LNCAP (cell line): ENCODE results near the gene SYNJ2.

ENCODE experiments used
- TF ChIP-seq, protein P1 (sequence below): fragments of 450-650 bp; IDR thresholded peaks from 2 replicates; pipeline ENCODE4 v1.5.1; 2017; ENCODE audit warnings: mild to moderate bottlenecking

The SYNJ2 gene

DNA sequence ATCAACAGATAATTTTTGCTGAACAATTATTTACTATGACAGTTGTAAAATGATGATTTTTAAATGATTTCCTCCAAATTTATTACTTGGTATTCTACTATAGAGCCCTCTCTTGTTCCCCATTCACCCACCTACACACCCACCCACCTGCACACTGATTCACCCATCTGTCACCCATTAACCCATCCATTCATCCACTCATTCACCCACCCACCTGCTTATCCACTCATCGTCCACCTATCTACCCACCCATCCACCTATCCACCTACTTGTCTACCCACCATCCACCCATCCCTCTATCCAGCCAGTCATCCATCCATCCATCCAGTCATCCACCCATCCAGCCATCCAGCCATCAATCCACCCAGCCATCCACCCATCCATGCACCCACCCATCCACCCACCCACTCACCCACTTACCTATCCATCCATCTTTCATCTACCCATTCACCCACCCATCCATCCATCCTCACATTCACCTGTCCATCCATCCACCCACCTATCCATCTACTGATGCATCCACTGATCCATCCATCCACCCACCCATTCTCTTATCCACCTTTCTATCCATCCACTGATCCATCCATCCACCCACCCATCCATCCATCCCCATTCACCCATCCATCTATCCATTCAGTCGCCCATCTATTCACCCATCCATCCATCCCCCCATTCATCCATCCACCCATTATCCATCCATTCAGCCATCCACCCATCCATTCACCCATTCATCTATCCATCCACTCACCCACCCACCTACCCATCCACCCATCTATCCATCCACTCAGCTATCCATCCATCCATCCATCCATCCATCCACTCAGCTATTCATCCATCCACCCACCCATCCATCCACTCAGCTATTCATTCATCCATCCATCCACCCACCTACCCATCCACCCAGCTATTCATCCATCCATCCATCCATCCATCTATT is 72.0 kb downstream of the SYNJ2 start:
- TF ChIP-seq, protein P1, sequence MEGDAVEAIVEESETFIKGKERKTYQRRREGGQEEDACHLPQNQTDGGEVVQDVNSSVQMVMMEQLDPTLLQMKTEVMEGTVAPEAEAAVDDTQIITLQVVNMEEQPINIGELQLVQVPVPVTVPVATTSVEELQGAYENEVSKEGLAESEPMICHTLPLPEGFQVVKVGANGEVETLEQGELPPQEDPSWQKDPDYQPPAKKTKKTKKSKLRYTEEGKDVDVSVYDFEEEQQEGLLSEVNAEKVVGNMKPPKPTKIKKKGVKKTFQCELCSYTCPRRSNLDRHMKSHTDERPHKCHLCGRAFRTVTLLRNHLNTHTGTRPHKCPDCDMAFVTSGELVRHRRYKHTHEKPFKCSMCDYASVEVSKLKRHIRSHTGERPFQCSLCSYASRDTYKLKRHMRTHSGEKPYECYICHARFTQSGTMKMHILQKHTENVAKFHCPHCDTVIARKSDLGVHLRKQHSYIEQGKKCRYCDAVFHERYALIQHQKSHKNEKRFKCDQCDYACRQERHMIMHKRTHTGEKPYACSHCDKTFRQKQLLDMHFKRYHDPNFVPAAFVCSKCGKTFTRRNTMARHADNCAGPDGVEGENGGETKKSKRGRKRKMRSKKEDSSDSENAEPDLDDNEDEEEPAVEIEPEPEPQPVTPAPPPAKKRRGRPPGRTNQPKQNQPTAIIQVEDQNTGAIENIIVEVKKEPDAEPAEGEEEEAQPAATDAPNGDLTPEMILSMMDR = no peak

DNA sequence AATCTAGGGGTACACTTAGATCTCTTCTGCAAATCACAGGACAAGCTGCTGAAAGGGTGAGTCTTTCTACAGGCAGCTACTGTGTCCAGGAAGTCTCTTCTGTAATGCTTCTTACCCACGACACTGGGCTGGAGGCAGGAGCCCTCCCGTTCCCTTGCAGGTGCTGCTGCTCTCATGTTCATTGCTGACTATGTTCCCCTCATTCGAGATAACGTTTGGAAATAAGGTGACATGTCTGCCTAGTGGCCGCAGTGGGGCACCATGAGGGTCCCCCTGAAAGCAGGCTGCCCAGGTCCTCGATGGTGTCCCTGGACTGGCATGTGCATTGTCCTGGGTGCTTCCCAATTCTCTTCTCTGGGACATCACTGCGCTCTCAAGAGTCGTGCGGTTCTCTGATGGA is 74.7 kb downstream of the SYNJ2 start:
- TF ChIP-seq, protein P1 = no peak

DNA sequence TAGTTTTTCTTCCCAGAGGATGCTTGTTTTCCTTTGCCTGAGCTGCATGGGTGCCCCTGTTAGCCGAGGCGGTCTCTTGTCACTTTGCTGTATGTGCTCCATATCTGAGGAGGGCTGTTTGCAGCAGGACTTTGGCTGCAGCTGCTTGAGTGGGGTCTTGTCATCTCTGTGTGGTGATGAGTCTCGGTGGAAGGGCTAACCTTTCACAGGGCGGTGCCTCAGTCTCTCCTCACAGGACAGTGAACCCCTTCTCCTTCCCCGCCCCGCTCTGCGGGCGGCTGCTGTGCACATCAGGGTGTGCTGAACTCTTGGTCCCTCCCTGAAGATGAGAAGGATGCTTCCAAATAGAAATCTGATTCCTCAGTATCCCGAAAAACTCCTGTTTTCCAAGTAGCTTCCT is 75.1 kb downstream of the SYNJ2 start:
- TF ChIP-seq, protein P1 = no peak

DNA sequence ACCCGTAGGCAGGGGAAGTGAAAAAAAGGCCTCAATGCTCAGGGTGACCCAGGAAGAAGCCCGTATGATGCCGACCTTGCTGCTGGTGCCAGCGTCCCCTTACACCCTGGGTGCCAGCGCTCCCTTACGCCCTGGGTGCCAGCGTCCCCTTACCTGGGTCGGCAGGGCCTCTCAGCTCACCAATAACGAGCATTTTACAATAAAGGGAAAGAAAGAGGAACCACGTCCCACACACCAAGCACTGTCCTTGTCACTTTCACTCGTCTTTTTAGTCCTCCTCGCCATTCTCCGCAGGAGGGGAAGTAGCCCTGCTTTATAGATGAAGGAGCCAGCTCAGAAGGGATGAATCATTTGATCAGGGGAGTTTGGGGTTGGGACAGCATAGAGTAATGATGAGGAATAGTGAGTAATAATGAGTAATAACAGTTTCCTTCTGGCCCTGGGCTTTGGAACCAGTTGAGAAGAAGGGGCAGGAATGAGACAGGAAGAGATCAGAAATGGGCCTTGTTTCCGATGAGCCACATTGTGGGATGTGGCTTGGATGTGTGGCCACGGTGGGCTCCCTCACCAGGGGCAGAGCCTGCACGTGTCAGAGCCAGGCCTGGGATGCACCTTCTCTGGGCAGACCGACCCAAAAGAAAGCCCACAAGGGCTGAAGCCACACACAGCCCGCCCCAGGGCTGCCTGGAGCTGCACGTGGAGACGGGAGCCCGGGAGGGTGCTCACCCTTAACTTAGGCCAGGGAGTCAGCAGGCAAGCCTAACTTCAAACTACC is 75.7 kb downstream of the SYNJ2 start:
- TF ChIP-seq, protein P1 = no peak

DNA sequence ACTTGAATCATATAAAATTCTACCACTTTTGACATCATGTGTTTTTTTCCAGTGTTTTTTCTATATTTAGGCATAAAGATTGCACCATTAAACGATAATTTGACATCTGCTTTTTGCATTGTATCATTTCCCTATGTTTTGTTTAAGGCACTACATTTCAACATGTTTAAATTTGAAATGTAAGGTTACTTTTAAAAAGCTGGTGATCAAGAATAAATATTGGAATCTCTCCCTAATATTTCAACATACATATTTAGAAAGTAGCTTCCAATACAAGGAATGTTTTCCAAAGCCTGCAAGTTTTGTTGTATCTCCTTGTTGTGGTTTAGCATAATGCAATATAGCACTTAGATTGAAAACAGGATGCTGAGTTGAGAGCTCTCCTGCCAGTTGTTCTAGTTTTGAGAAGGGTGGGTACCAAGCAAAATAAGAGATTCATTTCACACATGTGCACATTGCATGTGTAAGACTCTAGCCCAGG is 76.5 kb downstream of the SYNJ2 start:
- TF ChIP-seq, protein P1 = no peak

DNA sequence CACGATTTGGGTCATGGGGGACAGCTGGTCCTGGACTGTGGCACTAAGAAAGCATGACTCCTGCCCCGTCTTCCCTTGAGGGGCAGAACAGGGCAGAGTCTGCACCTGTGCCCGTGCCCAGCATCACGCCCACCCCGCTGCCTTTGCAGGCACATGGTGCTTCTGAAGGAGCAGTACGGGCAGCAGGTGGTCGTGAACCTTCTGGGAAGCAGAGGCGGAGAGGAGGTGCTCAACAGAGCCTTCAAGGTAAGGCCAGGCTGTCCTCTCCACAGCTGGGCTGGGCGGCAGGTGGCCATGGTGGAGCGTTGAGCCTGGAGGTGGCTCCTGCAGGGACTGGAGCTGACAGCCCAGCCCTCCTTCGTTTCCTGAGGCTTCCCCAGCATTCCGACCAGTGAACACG is 77.4 kb downstream of the SYNJ2 start:
- TF ChIP-seq, protein P1 = no peak

DNA sequence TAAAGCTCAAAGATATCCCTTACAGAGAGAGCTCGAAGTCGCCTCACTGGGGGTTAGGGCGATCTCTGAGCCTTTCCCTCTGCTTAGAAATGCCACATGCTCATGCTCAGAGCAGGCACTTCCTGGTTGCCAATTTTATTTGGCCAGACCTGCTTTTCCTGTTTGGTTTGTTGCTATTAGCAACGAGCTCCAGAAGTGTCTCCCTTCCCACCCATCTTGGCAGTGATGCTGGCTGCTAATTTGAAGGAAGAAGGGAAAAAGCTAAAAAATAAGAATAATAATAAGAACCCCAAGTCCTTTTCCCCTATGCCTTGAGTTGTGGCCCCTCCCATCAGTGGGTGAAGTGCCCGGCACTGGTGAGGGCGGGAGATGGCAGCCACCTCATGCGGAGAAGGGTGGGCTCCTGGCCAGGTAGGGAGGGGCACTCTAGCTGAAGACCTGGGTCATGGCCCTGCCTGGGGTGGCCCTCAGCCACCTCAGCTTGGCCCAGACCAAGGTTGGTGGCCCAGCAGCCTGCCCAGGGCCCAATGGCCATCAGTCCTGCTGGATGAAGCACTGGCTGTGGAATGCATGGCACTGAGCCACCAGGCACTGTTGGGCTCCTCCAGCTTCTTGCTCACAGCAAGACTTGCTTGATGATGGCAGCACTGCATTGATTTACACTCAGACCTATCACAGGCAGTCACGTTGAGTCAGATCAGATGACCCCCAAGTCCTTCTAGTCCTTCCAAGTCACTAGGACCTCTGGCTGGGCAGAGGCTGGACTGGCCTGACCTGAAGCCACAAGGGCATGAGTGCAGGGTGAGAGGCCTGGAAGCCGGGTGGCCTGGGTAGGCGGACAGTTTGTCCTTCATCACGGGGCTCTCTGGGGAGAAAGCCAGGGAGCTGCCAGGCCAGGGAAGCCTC is 79.0 kb downstream of the SYNJ2 start:
- TF ChIP-seq, protein P1 = no peak
